HG03432 (cell line): ENCODE data around the gene XAF1.
"Not testable (repeated sequence)": the region's sequence is repeated elsewhere in the genome, so short reads cannot be mapped to it uniquely, and the experiment has no call there.

Experiments used
- ATAC-seq: cut with Tn5 transposase; IDR thresholded peaks from one replicate; pipeline ENCODE4 v1.9.1; 2021; ENCODE audit warnings: mild to moderate bottlenecking, moderate library complexity; ENCODE audit not compliant: unreplicated experiment

XAF1 gene

GRCh38 chr17:6753006-6753445 is 2.8 kb upstream of the XAF1 start:
- ATAC-seq: no peak

GRCh38 chr17:6753546-6753945 is 2.3 kb upstream of the XAF1 start:
- ATAC-seq: no peak

- no peak for ATAC-seq
These were observed 565 bp upstream of the XAF1 start for GRCh38 chr17:6755281-6755680.

- ATAC-seq: no peak
These were observed 682 bp downstream of the XAF1 start for GRCh38 chr17:6756425-6757031.

- ATAC-seq: no peak
These were observed 1.9 kb downstream of the XAF1 start for GRCh38 chr17:6757747-6758146.

DNA sequence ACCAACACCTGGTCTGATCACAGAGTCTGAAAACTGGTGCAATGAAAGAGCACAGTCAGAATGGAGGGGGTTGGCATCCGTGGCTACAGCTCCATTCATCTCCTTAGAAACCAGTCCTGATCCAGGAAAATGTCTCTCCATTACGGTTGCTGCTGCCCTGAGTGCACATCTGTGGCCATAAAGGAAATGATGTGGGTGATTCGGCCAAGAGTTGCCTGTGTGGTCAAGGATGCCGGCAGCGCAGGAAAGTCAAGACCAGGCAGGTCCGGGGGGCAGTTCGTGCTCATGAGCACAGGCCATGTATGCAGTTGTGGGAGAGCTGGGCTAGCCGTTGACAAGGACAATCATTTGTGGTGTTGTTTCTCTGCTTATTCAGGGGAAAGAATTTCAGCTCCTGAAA is 5.9 kb downstream of the XAF1 start:
- ATAC-seq: no peak

DNA sequence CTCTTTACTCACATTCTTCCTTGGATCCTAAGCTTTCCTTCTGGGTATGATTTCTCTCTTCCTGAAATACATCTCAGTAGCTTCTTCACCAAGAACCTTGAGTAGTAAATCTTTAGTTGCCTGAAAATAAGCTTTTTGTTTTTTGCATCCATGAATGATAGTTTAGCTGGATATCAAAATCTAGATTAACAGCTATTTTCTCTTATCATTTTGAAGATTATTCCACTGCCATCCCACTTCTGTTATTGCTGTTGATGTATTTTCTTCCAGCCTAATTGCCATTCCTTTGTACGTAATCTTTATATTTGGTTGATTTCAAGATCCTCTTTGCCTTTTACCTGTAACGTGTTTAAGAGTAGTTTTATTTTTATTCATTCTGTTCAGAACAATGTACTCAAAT is 12.6 kb downstream of the XAF1 start:
- no peak for ATAC-seq

GRCh38 chr17:6772016-6772415 is 16.2 kb downstream of the XAF1 start:
- ATAC-seq: no peak

GRCh38 chr17:6774906-6775305 is 19.1 kb downstream of the XAF1 start:
- ATAC-seq: not testable (repeated sequence)

GRCh38 chr17:6775871-6776405 is 20.1 kb downstream of the XAF1 start, which contains the start of gene FBXO39:
FBXO39 (plus strand) TSS chr17:6776215; CDS start chr17:6779869, 3,654 bp downstream.
- ATAC-seq: no peak

DNA sequence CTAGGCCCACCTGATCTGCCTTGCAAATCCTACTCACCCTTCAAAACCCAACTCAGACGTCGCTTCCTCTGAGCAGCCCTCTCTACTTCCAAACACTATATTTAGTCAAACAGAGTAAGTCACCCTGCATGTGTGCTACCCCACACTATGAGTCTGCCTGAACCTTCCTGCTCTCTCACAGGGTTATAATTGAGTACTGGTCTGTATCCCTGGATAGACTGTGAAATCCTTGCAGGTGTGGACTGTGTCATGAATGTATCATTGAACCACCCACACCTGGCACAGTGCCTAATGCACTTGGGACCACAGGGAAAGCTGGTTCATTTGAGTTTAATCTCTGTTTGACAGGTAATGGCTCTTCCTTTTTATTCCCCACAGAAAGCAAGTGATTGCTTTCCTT is 23.6 kb downstream of the XAF1 start:
- no peak for ATAC-seq

DNA sequence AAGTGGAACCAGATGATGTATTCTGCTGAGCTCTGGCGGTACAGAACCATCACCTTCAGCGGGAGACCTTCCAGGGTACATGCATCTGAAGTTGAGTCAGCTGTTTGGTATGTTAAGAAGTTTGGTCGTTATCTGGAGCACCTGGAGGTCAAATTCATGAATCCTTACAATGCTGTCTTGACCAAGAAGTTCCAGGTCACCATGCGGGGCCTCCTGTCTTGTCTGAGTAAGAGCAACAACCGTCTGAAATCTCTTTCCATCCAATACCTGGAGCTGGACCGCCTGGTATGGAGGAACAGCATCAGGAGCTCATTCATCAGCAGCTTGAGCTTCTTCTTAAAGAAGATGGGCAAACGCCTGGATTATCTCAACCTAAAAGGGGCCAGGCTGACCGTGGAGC is 24.2 kb downstream of the XAF1 start:
- no peak for ATAC-seq

- ATAC-seq: no peak
These were observed 25.0 kb downstream of the XAF1 start for GRCh38 chr17:6780886-6781285.

DNA sequence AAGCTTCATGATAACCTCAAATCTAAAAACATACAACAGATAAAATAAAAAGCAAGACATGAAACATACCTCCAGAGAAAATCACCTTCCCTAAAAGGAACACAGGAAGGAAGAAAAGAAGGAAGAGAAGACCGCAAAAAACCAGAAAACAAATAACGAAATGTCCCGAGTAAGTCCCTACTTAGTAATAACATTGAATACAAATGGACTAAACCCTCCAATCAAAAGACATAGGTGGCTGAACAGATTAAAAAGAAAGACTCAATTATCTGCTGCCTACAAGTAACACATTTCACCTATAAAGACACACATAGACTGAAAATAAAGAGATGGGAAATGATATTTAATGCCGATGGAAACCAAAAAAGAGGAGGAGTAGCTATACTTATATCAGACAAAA is 26.4 kb downstream of the XAF1 start:
- no peak for ATAC-seq

GRCh38 chr17:6786618-6787017 is 30.8 kb downstream of the XAF1 start:
- no peak for ATAC-seq

- ATAC-seq: no peak
These were observed 31.3 kb downstream of the XAF1 start for GRCh38 chr17:6787081-6787693.

DNA sequence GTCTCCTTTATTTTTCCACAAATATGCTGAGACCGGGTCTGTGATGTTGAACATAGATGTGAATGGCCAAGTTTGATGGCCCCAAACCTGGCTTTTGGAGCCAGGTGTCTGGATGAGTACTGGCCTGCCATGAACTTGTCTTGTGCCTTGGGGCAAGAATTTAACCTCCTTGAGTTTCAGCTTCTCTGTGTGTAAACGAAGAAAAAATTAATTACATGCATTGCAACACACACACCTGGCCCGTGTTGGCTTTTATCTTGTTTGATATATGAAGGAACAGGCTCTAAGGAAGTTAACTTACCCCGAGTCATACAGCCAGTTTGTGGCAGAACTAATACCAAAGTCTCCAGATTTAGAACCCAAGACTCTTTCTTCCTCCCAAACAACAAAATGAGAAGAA is 33.3 kb downstream of the XAF1 start:
- ATAC-seq: no peak

DNA sequence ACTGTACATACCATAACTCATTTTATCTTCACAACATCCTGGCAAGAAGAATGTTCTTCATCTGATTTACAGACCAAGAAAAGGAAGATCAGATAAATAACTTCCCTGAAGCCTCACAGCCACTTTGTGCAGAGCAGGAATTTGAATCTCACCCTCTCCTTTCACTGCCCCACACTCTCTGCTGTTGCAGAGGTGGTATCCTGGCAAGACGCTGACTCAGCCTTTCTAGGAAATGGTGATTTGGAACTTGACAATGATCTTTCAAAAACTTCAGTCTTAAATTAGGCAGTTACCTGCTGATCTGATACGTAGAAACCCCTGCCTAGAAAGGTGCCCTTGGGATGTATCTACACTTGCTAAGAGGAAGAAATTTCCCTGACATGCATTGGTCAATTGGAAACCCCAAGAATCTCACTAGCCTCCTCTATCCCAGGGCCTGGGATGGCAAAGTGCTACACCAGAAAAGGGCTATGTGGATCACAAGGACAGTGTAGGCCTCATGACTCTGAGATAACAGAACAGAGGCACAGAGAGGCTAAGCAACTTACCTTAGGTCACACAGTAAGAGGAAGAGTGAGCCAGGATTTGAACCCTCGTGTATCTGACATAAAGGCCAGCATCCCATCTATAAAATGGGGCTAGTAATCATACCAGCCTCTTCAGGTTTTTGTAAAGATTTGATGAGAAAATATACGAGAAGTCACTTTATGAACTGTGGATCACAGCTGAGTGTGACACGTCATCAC is 38.1 kb downstream of the XAF1 start:
- ATAC-seq: no peak

DNA sequence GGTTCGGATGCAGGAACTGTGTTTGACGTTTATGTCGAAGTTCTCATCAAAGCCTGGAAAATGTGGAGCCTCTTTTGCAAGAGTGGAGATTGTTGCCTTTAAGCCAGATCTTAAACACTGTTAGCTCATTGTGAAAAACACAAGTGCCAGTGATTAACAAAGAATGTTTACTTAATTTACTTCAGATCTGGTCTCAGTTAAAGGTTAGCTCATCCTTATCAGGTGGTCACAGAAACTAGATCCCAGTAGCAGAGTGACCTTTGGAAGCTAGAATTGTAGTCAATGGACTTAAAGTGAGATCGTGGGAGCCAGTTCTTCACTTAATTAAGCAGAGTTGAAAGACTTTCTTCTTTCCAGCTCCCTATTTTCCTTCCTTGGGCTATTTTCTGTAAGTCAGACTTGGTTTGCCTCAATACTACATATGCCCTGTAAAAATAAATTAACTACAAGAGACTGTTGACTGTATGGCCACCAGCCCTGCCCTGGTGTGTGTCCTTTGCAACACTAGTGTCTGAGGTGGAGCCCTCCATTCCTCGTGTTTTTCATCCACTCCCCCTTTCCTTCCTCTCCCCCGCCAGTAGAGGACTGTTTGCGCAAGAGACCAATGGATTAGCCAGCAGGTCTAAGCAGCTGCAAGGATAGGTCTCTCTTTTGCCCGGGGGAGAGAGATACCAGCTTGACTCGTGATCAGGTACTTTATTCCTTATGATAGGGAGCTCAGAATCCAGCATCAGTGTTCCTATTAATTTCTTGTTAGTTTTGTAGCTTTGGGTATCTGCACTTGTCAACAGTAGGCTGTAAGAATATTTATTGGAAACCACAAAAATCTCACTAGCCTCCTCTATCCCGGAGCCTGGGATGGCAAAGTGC is 40.4 kb downstream of the XAF1 start:
- no peak for ATAC-seq

GRCh38 chr17:6796887-6797490 is 41.1 kb downstream of the XAF1 start:
- no peak for ATAC-seq
